Neuronal stem cell (in vitro differentiated cells): ENCODE data around the gene TMEM167A.

Experiments
- DNase-seq: peaks from one replicate; pipeline ENCODE4 v3.0.0-alpha.2; 2013; ENCODE audit warnings: low spot score
- H2AFZ ChIP-seq: one replicate; pipeline ENCODE4 v1.6.1; 2013; ENCODE audit warnings: mild to moderate bottlenecking, low read length, inconsistent platforms
- H2AK5ac ChIP-seq: 2 replicates; pipeline ENCODE4 v1.6.1; 2013; ENCODE audit warnings: low read depth, mild to moderate bottlenecking, inconsistent platforms, low read length, moderate library complexity, mixed read lengths
- H2BK120ac ChIP-seq: 2 replicates; pipeline ENCODE4 v1.6.1; 2013; ENCODE audit warnings: low read depth, mild to moderate bottlenecking, inconsistent platforms, low read length, moderate library complexity, mixed read lengths
- H2BK12ac ChIP-seq: one replicate; pipeline ENCODE4 v1.6.1; 2013; ENCODE audit warnings: low read length, inconsistent platforms
- H2BK15ac ChIP-seq: 2 replicates; pipeline ENCODE4 v1.6.1; 2013; ENCODE audit warnings: mild to moderate bottlenecking, low read length, inconsistent platforms, mixed read lengths
- H2BK5ac ChIP-seq: one replicate; pipeline ENCODE4 v1.6.1; 2013; ENCODE audit warnings: inconsistent platforms, mild to moderate bottlenecking, low read length, moderate library complexity
- H3K14ac ChIP-seq: one replicate; pipeline ENCODE4 v1.6.1; 2013; ENCODE audit warnings: low read length, inconsistent platforms
- H3K18ac ChIP-seq: 2 replicates; pipeline ENCODE4 v1.6.1; 2013; ENCODE audit warnings: low read length, inconsistent platforms
- H3K23ac ChIP-seq: 2 replicates; pipeline ENCODE4 v1.6.1; 2013; ENCODE audit warnings: low read depth, mild to moderate bottlenecking, mixed read lengths, low read length, inconsistent platforms; ENCODE audit not compliant: poor library complexity
- H3K27ac ChIP-seq: replicated peaks from 3 replicates; pipeline ENCODE4 v1.5.1; 2013; ENCODE audit warnings: low read length, inconsistent platforms
- H3K27me3 ChIP-seq, 3 experiments: 2 replicates each; pipeline ENCODE4 v1.6.1; 2013; ENCODE audit warnings: low read length in 3 of 3, mild to moderate bottlenecking in 2 of 3, inconsistent platforms in 1 of 3, low read depth in 1 of 3, mixed read lengths in 1 of 3, moderate library complexity in 1 of 3; ENCODE audit not compliant: control insufficient read depth in 3 of 3, insufficient read depth in 3 of 3
- H3K36me3 ChIP-seq, 2 donors: replicated peaks in 1 of 2; 2 replicates each; pipeline ENCODE4 v1.6.1; 2013; ENCODE audit warnings: low read length in 2 of 2; ENCODE audit not compliant: control insufficient read depth in 2 of 2, insufficient read depth in 2 of 2
- H3K4ac ChIP-seq: 2 replicates; pipeline ENCODE4 v1.6.1; 2013; ENCODE audit warnings: inconsistent platforms, mild to moderate bottlenecking, low read length, moderate library complexity
- H3K4me1 ChIP-seq, 2 donors: 1 replicate in 1 of 2; 2 replicates in 1 of 2; pipeline ENCODE4 v1.6.1; 2013; ENCODE audit warnings: low read length in 2 of 2, low read depth in 1 of 2; ENCODE audit not compliant: control insufficient read depth in 2 of 2, insufficient read depth in 1 of 2
- H3K4me2 ChIP-seq: one replicate; pipeline ENCODE4 v1.6.1; 2013; ENCODE audit warnings: mild to moderate bottlenecking, low read length, inconsistent platforms; ENCODE audit not compliant: insufficient read depth, poor library complexity, severe bottlenecking
- H3K4me3 ChIP-seq, 2 donors: 2 replicates each; pipeline ENCODE4 v1.5.1; 2013; ENCODE audit warnings: low read length in 2 of 2, mild to moderate bottlenecking in 2 of 2, inconsistent platforms in 1 of 2, moderate library complexity in 1 of 2
- H3K79me1 ChIP-seq: one replicate; pipeline ENCODE4 v1.6.1; 2013; ENCODE audit warnings: low read depth, mild to moderate bottlenecking, inconsistent platforms, low read length, moderate library complexity
- H3K9ac ChIP-seq: one replicate; pipeline ENCODE4 v1.6.1; 2013; ENCODE audit warnings: mild to moderate bottlenecking, low read depth, low read length, inconsistent platforms; ENCODE audit not compliant: poor library complexity
- H3K9me3 ChIP-seq, 2 donors: replicated peaks in 1 of 2; 2 replicates each; pipeline versions ENCODE3 to v1.6.1; 2013; ENCODE audit warnings: low read length in 2 of 2, mild to moderate bottlenecking in 2 of 2, inconsistent platforms in 1 of 2, low read depth in 1 of 2, mixed read lengths in 1 of 2, moderate library complexity in 1 of 2; ENCODE audit not compliant: control insufficient read depth in 2 of 2, insufficient read depth in 1 of 2
- H4K8ac ChIP-seq: one replicate; pipeline ENCODE4 v1.6.1; 2013; ENCODE audit warnings: low read depth, mild to moderate bottlenecking, inconsistent platforms, low read length, moderate library complexity
- H4K91ac ChIP-seq: one replicate; pipeline ENCODE4 v1.6.1; 2013; ENCODE audit warnings: low read length, low read depth, mild to moderate bottlenecking, inconsistent platforms; ENCODE audit not compliant: poor library complexity
- WGBS, 2 donors: extraction: QIAGEN DNeasy Blood & Tissue Kit; methylation state at CpG; one replicate each; pipeline ENCODE4 v1.1.7; 2013; ENCODE audit warnings: missing lambda C conversion rate in 2 of 2, mixed read lengths in 1 of 2; ENCODE audit not compliant: insufficient read length in 2 of 2, insufficient replicate concordance in 1 of 2; ENCODE audit errors: extremely low coverage in 2 of 2; 5-methylcytosine and 5-hydroxymethylcytosine counted together

Gene TMEM167A

GRCh38 chr5:83118976-83119375 is 41.8 kb upstream of the TMEM167A start:
- H3K27me3 ChIP-seq: no peaks in the 10 kb centered on the region
- no peak overlapping the region for H4K8ac ChIP-seq
- no peak overlapping the region for H3K9ac ChIP-seq
- H2BK120ac ChIP-seq: no peak overlapping the region
- H2BK5ac ChIP-seq: no peak overlapping the region
- no CpG with 5 or more reads among the region's 1 CpG for WGBS, 2 donors
- H3K4me3 ChIP-seq: no peak overlapping the region
- H3K79me1 ChIP-seq: no peaks in the 10 kb centered on the region
- H3K4me2 ChIP-seq: no peak overlapping the region
- peaks cover 2 to 16% of the 10 kb centered on the region in 2 donors for H3K9me3 ChIP-seq
- H2BK12ac ChIP-seq: no peak overlapping the region
- H3K23ac ChIP-seq: no peak overlapping the region
- no peaks in the 10 kb centered on the region for H3K36me3 ChIP-seq
- no peak overlapping the region for H3K18ac ChIP-seq
- peaks cover 0 to 7% of the 10 kb centered on the region in 2 donors for H3K4me1 ChIP-seq
- H4K91ac ChIP-seq: no peak overlapping the region
- no peak overlapping the region for H2BK15ac ChIP-seq
- no peak overlapping the region for H3K27ac ChIP-seq
- no peak overlapping the region for H2AK5ac ChIP-seq
- no peak overlapping the region for H3K14ac ChIP-seq
- H3K4ac ChIP-seq: no peak overlapping the region
- no peak overlapping the region for H2AFZ ChIP-seq
- no peak for DNase-seq

- DNase-seq: no peak
- H3K18ac ChIP-seq: no peak overlapping the region
- H2BK15ac ChIP-seq: no peak overlapping the region
- H4K8ac ChIP-seq: no peak overlapping the region
- no peak overlapping the region for H3K23ac ChIP-seq
- H3K14ac ChIP-seq: no peak overlapping the region
- H3K79me1 ChIP-seq: no peaks in the 10 kb centered on the region
- no peaks in the 10 kb centered on the region for H3K36me3 ChIP-seq
- H3K4me3 ChIP-seq: no peak overlapping the region
- WGBS, 2 donors: no CpG with 5 or more reads among the region's 1 CpG
- no peak overlapping the region for H2BK120ac ChIP-seq
- no peak overlapping the region for H2AFZ ChIP-seq
- H4K91ac ChIP-seq: no peak overlapping the region
- H3K9me3 ChIP-seq: peaks cover 2 to 20% of the 10 kb centered on the region in 2 donors
- H3K4ac ChIP-seq: no peak overlapping the region
- no peak overlapping the region for H3K9ac ChIP-seq
- H2BK12ac ChIP-seq: no peak overlapping the region
- no peaks in the 10 kb centered on the region for H3K27me3 ChIP-seq
- no peak overlapping the region for H2BK5ac ChIP-seq
- H3K4me2 ChIP-seq: no peak overlapping the region
- H2AK5ac ChIP-seq: no peak overlapping the region
- H3K4me1 ChIP-seq: peaks cover 0 to 7% of the 10 kb centered on the region in 2 donors
- H3K27ac ChIP-seq: no peak overlapping the region
These were observed 41.3 kb upstream of the TMEM167A start for GRCh38 chr5:83118471-83118870.

GRCh38 chr5:83115816-83116215 is 38.6 kb upstream of the TMEM167A start:
- Histone ChIP-seq H2BK15ac (no peak overlapping the region), H3K4ac (no peak overlapping the region), H2BK120ac (no peak overlapping the region), H3K4me3 (no peak overlapping the region), H3K27me3 (no peaks in the 10 kb centered on the region), H2AFZ (no peak overlapping the region), H3K79me1 (no peaks in the 10 kb centered on the region), H2BK5ac (no peak overlapping the region), H3K4me2 (no peak overlapping the region), H3K14ac (no peak overlapping the region), H3K23ac (no peak overlapping the region), H3K27ac (no peak overlapping the region), H3K4me1 (peaks cover 0 to 7% of the 10 kb centered on the region in 2 donors), H2BK12ac (no peak overlapping the region), H4K8ac (no peak overlapping the region), H3K36me3 (no peaks in the 10 kb centered on the region), H3K18ac (no peak overlapping the region), H4K91ac (no peak overlapping the region), H3K9me3 (peaks cover 2 to 26% of the 10 kb centered on the region in 2 donors), H3K9ac (no peak overlapping the region), H2AK5ac (no peak overlapping the region)
- DNase-seq: no peak
- no CpG with 5 or more reads among the region's 1 CpG for WGBS, 2 donors

GRCh38 chr5:83109380-83109779 is 32.2 kb upstream of the TMEM167A start:
- Histone ChIP-seq H3K36me3 (no peaks in the 10 kb centered on the region), H2BK120ac (no peak overlapping the region), H3K4ac (no peak overlapping the region), H3K23ac (no peak overlapping the region), H2BK5ac (no peak overlapping the region), H2AFZ (no peak overlapping the region), H3K27me3 (no peaks in the 10 kb centered on the region), H2BK15ac (no peak overlapping the region), H3K4me2 (no peak overlapping the region), H3K18ac (no peak overlapping the region), H4K8ac (no peak overlapping the region), H3K14ac (no peak overlapping the region), H3K4me1 (no peaks in the 10 kb centered on the region), H2AK5ac (no peak overlapping the region), H4K91ac (no peak overlapping the region), H3K27ac (no peak overlapping the region), H3K9me3 (peaks cover 0 to 13% of the 10 kb centered on the region in 2 donors), H3K4me3 (no peak overlapping the region), H3K9ac (no peak overlapping the region), H3K79me1 (no peaks in the 10 kb centered on the region), H2BK12ac (no peak overlapping the region)
- no peak for DNase-seq
- WGBS, 2 donors: no CpG with 5 or more reads among the region's 1 CpG
